G401 (cell line): ENCODE data around the gene HCAR3. TPM values are rescaled to one million over a fixed set of nuclear protein-coding genes. Genes with fewer than 3 reads are reported as not detected.
"Not testable (repeated sequence)": the region's sequence is repeated elsewhere in the genome, so short reads cannot be mapped to it uniquely, and the experiment has no call there.

Experiments used
- DNase-seq: peaks from one replicate; pipeline ENCODE4 v3.0.0-alpha.2; 2015; ENCODE audit warnings: low spot score
- in situ Hi-C: cut with HindIII; loops from 2 replicates; pipeline ENCODE4 v1.10.0; 2016; ENCODE audit warnings: low sequenced_read_pairs, mixed read lengths
- total RNA-seq: library from RNA; depleted of rRNA; stranded (reverse); fragments of >200 nt; shearing (Covaris generic); gene quantifications from 2 replicates; pipeline ENCODE4 v1.2.3, GENCODE V29; 2014; rRNA removed

HCAR3 gene
- total RNA-seq, 1 experiment from 2014 or later, result not detected

DNA sequence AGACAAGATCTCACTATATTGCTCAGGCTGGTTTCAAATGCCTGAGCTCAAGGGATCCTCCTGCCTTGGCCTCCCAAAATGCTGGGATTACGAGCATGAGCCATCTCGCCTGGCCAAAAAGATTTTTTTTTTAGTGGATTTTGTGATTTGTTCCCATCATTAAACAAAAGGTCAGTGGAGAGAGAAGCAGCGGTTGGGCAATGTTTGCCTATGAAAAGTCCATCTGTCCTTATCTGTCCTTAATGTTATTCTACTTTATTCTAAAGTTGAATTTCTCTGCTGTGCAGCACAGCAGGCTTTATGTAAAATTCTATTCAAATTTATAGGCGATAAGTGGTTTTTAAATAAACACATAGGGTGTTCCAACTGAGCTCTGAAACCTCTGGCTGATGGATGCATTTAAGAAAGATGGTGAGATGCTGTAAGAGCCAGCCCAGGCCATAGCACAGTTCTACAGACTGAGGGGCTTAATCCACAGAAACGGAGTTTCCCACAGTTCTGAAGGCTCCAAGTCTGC, 32.3 kb downstream of the HCAR3 start:
- in situ Hi-C loops, result no loop called here
- no peak for DNase-seq

GRCh38 chr12:122681814-122682213, 34.8 kb downstream of the HCAR3 start:
- DNase-seq, result no peak
- in situ Hi-C loops, result no loop called here

DNA sequence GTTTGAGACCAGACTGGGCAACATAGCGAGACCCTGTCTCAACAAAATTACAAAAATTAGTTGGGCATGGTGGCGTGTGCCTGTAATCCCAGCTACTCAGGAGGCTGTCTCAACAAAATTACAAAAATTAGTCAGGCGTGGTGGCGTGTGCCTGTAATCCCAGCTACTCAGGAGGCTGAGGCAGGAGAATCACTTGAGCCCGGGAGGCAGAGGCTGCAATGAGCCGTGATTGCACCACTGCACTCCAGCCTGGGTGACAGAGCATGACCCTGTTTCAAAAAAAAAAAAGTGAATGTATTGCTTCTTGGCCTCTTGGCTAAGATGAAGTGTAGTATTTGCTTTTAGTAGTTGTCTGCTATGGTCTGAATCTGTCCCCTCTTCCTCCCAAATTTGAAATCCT, 35.6 kb downstream of the HCAR3 start:
- in situ Hi-C loops, result not testable (repeated sequence)

DNA sequence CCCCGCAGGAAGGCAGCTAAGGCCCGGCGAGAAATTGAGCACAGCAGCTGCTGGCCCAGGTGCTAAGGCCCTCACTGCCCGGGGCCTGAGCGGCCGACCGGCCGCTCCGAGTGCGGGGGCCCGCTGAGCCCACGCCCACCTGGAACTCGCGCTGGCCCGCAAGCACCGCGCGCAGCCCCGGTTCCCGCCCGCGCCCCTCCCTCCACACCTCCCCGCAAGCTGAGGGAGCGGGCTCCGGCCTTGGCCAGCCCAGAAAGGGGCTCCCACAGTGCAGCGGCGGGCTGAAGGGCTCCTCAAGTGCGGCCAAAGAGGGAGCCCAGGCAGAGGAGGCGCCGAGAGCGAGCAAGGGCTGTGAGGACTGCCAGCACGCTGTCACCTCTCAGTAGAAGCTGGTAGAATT, 39.8 kb downstream of the HCAR3 start:
- DNase-seq, in situ Hi-C loops: not testable (repeated sequence)

More for the DNA sequence above, 35.6 kb downstream of the HCAR3 start:
- DNase-seq, result not testable (repeated sequence)

- in situ Hi-C loops, result not testable (repeated sequence)
These were observed 40.6 kb downstream of the HCAR3 start for GRCh38 chr12:122676015-122676414.

GRCh38 chr12:122672515-122672914, 44.1 kb downstream of the HCAR3 start:
- in situ Hi-C loops, result no loop called here

More at GRCh38 chr12:122676015-122676414, 40.6 kb downstream of the HCAR3 start:
- not testable (repeated sequence) for DNase-seq

GRCh38 chr12:122669397-122670070, 47.1 kb downstream of the HCAR3 start:
- DNase-seq, result no peak

More at GRCh38 chr12:122672515-122672914, 44.1 kb downstream of the HCAR3 start:
- no peak for DNase-seq

GRCh38 chr12:122668268-122668667, 48.3 kb downstream of the HCAR3 start:
- in situ Hi-C loops, result no loop called here
- no peak for DNase-seq

More at GRCh38 chr12:122669397-122670070, 47.1 kb downstream of the HCAR3 start:
- in situ Hi-C loops, result no loop called here

- in situ Hi-C loops, result no loop called here
- DNase-seq, result no peak
These were observed 50.9 kb downstream of the HCAR3 start for GRCh38 chr12:122665759-122666158.

DNA sequence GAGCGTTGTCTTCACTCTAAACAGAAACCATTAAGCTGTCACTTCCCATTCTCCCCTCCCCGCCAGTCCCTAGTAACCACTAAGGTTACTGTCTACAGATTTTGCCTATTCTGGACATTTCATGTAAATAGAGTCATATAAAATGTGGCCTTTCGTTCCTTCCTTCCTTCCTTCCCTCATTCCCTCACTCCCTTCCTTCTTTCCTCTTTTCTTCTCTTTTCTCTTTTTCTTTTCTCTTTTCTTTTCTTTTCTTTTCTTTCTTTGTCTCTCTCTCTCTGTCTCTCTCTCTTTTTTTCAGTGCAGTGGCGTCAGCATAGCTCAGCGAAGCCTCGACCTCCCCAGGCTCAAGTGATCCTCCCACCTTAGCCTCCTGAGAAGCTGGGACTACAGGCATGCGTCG, 51.3 kb downstream of the HCAR3 start:
- no peak for DNase-seq
- in situ Hi-C loops, result no loop called here

Other genes starting within 250 kb of the HCAR3 start
- gene ZCCHC8, start 215.9 kb downstream of the HCAR3 start, total RNA-seq, result 19.4 and 24.7 TPM in 2 replicates
- 30.9 and 62.7 TPM in 2 replicates for gene RSRC2, start 189.9 kb downstream of the HCAR3 start, total RNA-seq
- gene KNTC1, start 189.6 kb downstream of the HCAR3 start, total RNA-seq, result 43.0 and 54.2 TPM in 2 replicates
- not detected in 2 replicates for gene HCAR2, start 13.5 kb downstream of the HCAR3 start, total RNA-seq
- not detected in 2 replicates for gene HCAR1, start 14.0 kb upstream of the HCAR3 start, total RNA-seq
- 21.9 and 23.4 TPM in 2 replicates for gene DENR, start 36.0 kb upstream of the HCAR3 start, total RNA-seq
- gene CCDC62, start 57.8 kb upstream of the HCAR3 start, total RNA-seq, result 0.49 and 0.54 TPM in 2 replicates
- gene HIP1R, start 118.6 kb upstream of the HCAR3 start, total RNA-seq, result 14.0 and 19.3 TPM in 2 replicates
- 38.3 and 53.4 TPM in 2 replicates for gene VPS37B, start 179.3 kb upstream of the HCAR3 start, total RNA-seq
- gene ABCB9, start 249.7 kb upstream of the HCAR3 start, total RNA-seq, result 3.8 and 7.4 TPM in 2 replicates